Uterine smooth muscle cell (primary cell): ENCODE results near the gene LRRIQ1. TPM values are rescaled to one million over a fixed set of nuclear protein-coding genes. Genes with fewer than 3 reads are reported as not detected.

Experiments used
- total RNA-seq: library from RNA; depleted of rRNA; stranded (reverse); fragments of >200 nt; gene quantifications from 2 replicates; pipeline ENCODE4 v1.2.3, GENCODE V29; 2014

The LRRIQ1 gene
- total RNA-seq: 0.55 and 0.62 TPM in 2 replicates

GRCh38 chr12:85036234-85036707 is at the start of gene LRRIQ1, which contains the start of gene TSPAN19:
Gene LRRIQ1, plus strand, starts transcription at chr12:85036351. Its CDS starts 1,826 bp downstream, at chr12:85038177.
Gene TSPAN19, minus strand, starts transcription at chr12:85036277. Its CDS starts 6,331 bp downstream, at chr12:85029946.

GRCh38 chr12:85280165-85280983 is 244.2 kb downstream of the LRRIQ1 start, which contains the start of gene ALX1:
Gene ALX1, plus strand, starts transcription at chr12:85280220. Its CDS starts 42 bp downstream, at chr12:85280262.

Other genes starting within 250 kb of the LRRIQ1 start
- gene SLC6A15, start 123.6 kb upstream of the LRRIQ1 start, total RNA-seq: 47.1 and 78.4 TPM in 2 replicates
- gene TSPAN19, start 74 bp upstream of the LRRIQ1 start, total RNA-seq: 0.11 and 0.25 TPM in 2 replicates
- gene ALX1, start 243.9 kb downstream of the LRRIQ1 start, total RNA-seq: 1.4 and 3.8 TPM in 2 replicates